GM18520 (cell line): ENCODE measurements around the gene TMEM263.
A peak's percentile ranks its signal among the peaks of the same experiment; 100 is the strongest.

Experiments
- ATAC-seq: cut with Tn5 transposase; IDR thresholded peaks from one replicate; pipeline ENCODE4 v1.9.1; 2021; ENCODE audit not compliant: unreplicated experiment

TMEM263 gene

DNA sequence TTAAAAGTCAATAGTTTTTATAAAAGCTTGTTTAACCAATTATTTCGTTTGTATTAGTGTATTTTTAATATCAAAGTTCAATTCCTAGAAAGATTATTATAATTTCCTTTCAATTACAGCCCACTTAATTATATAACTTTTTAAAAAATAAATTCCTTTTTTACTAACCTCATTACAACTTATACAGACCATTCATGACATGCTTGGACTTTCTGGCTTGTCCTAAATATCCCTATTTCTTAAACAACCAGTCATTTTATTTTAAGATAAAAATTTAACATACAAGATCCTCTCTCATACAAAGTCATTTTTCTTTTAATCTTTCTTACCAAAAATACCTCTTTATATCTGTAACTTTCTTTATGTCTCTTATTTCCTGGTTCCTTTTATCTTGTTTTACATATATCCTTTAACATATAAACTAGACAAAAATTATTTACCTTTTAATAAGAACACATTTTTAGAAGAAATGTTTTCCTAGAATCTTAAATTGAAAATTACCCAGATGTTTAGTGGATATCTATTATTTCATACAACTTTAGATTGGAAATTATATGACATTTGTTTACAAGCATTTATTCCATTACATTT lies 10.4 kb upstream of the TMEM263 start:
- ATAC-seq, result no peak

GRCh38 chr12:106947461-106947860 lies 8.2 kb upstream of the TMEM263 start:
- ATAC-seq, result no peak

DNA sequence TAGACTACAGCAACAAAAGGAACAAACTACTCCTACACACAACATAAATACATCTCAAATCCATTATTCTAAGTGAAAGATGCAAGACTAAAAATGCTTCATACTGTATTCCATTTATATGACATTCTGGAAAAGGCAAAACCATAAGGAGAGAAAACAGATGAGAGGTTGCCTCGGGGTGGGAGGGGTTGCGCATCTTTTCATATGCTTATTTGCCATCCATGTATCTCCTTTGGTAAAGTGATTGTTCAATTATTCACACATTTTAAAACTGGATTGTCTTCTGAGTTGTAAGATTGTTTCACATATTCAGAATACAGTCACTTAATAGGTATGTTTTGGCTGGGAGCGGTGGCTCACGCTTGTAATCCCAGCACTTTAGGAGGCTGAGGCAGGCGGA lies 5.1 kb upstream of the TMEM263 start:
- ATAC-seq, result no peak

DNA sequence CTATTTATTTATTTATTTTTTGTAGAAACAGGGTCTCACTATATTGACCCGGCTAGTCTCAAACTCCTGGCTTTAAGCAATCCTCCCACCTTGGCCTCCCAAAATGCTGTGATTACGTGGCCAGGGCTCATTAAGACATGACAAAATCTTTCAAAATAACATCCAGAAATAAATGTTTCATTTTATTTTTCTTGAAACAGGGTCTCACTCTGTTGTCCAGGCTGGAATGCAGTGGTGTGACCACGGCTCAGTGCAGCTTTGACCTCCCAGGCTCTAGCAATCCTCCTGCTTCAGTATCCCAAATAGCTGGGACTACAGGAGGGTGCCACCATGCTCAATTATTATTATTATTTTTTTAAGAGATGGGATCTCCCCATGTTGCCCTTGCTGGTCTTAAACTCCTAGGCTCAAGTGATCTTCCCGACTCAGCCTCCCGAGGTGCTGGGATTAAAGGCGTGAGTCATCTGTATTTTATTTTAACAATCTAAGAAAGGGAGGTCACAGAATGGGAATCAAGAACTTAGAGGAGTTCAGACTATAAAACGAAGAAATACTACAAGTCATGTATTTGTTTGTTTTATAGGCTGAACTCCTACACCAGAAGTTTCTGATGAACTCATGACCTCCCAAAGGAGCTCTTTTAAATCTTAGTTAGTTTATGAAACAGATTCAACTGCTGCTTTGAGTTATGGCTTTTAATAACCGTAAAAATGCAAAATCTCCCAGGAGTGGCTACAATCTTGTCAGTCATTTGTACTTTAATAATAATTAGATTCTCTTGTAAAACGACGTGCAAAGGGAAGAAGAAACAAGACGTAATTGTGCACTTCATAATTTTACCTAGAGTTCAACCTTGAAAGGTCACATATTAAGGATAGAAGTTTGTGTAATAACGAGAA lies 2.1 kb upstream of the TMEM263 start:
- no peak for ATAC-seq

DNA sequence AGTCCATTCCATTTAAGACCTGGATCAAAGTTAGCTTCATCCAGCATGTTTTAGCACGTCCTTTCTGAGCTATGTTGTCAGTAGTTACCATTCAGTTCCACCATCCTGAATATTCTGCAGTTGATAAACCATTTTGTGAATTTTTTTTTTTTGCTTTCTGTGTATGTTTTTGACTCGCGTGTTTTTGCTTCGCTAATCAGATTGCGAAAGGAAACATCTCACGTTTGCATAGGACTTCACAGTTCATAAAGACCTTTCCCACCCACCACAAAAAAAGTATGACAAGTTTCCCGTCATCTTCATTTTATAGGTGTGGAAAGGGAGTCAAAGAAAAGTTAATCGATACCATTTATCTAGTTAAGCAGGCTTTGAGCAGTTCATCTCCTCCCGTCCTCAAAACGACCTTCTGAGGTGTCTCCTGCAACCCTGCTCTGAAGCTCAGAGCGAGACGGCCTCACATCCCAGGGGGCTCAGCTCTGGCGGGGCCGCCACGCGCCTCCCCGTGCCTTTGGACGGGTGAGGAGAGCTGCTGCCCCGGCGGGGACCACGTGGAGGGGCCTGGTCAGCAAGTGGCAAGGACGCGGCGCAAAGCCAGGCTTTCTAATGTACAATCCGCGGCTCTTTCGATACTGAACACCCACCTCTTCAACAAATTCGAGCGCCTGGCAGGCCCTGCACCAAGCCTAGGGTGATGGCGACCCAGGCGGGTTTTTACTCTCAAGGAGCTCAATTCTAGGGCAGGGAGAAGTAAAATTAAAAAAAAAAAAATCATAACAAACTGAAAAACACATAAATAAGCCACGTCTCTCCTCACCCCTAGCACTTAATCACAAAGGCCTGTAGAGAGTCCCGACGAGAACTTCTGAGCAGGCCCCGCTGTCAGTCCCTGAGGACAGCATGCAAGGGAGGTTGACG lies 988 bp upstream of the TMEM263 start:
- ATAC-seq, result no peak

- peak; percentile 22 for ATAC-seq
Measured at GRCh38 chr12:106956048-106956578, 406 bp downstream of the TMEM263 start.

DNA sequence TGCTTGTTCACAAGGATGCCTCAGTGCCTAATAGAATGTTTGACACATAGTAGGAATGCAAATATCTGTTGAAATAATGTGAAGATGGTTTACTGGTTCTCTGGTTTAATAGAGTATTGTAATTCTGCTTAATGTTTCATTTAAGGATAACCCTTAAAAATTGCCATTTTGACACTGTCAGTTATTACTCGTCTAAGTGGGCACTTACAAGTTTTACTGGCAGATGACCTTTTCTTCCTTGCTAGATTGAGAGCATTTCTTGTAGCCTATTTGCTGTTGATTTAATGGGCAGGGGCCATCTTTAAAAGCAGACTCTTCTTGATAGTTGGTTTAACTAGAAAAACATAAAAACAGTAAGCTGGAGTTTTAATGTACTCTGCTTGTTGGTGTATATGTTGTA lies 1.9 kb downstream of the TMEM263 start:
- no peak for ATAC-seq

DNA sequence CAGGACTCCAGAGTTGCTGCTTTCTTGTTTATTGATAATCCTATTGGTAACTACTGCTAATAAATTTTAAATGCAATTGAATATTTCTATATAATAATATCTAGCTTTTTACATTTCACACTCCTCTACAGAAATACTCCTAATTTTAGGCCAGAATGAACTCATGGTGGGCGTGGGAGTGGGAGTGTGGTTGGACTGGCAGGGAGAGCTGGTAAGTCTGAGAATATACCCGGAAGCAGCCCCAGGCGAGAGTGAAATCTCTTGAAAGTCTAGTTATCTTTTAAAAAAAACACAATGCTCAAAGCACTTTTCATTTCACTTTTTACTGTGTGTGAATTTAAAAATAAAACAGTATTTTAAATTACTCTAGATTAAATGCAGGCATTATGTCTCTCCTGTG lies 4.7 kb downstream of the TMEM263 start:
- ATAC-seq, result no peak

DNA sequence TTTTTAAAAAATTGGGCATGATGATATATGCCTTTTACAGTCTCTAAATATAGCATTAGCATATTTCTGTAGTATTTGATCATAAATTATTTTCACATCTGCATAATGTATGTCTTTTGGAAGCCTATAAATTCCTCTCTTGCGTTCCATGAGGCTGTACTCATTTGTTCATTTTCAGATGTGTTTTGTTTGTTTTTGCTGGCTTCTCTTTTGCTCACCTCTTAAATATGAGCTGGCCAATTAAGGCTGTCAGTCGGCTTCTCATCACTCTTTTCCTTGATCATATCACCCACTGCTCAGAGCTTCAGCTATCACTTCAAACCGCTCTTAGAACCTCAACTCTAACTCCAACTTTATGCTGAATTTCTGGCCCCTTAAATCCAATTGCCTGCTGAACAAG lies 6.6 kb downstream of the TMEM263 start:
- ATAC-seq, result no peak

- no peak for ATAC-seq
Measured at GRCh38 chr12:106964526-106964925, 8.8 kb downstream of the TMEM263 start.

- ATAC-seq, result no peak
Measured at GRCh38 chr12:106971065-106971464, 15.4 kb downstream of the TMEM263 start.

DNA sequence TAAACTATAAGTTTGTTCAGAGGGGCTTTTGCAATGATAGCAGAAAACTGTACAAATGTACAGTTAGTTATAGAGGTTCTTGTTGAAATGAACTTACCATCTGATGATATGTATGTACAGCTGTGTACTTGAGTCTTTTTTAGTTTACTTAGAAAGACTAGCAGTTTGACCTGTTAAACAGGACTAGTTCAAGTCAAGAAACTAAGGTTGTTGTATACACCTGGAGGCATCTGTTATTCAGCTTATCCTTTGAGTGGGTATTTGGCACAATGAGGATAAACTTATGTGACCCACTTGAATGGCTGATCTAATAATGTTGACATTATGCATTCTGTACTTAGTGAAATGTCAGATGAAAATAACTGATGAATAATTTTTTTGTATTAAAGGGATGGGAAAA lies 17.8 kb downstream of the TMEM263 start:
- ATAC-seq, result no peak

DNA sequence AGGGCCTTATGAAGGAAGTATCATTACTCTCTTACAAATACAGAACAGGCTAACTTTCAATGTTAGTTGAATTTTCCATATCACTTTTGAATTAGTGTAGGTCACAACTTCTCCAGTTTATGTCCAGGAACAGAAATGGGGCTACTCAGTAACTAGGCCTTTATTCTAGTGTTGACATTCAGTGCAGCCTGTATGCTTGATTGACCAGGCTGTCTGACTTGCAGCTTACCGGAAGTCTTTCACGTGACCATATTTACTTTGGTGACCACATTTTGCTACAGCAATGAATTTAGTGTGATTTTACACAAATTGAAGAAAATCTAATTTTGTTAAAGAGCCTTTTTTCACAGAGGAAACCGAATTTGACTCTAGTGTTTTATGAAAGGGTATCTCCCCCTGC lies 18.8 kb downstream of the TMEM263 start:
- peak; percentile 51 for ATAC-seq

GRCh38 chr12:106975098-106975497 lies 19.4 kb downstream of the TMEM263 start:
- ATAC-seq, result no peak

GRCh38 chr12:106975993-106976658 lies 20.4 kb downstream of the TMEM263 start:
- ATAC-seq, result no peak

DNA sequence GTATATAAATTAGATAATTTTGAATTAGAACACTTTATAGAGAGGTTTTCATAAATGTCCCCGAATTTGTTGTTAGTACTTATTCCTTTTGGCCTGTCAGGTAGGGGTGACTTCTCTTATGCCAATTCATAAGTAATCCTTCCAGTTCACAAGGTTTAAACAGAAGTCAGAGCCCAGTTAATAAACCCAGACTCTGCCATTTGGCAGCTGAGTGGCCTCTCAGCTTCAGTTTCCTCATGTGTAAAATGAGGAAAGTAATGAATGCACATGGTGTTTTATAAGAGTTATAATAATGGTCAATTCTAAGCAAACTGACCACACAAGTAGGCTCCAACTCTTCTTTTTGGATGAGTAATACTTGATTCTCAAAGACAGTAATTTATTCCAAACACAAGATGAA lies 21.0 kb downstream of the TMEM263 start:
- no peak for ATAC-seq

GRCh38 chr12:106978035-106978800 lies 22.5 kb downstream of the TMEM263 start:
- ATAC-seq, result no peak

DNA sequence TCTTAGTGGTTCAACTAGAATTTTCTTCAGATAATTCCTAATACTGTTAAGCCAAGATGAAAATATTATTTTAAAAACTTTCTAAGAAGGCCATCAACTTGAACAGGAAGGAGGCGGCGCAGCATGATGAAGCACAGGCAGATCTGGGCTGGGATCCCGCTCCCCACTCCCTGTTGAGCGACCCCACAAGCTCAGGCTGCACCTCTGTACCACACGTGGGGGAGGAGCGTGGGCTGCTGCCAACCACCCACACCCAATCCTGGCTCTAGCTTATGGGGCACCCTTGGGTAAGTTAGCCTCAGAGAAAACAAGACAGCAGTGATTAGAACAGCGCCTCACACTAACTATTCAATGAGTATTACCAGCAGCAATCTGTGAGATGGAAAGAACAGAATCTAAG lies 25.2 kb downstream of the TMEM263 start:
- ATAC-seq, result no peak

DNA sequence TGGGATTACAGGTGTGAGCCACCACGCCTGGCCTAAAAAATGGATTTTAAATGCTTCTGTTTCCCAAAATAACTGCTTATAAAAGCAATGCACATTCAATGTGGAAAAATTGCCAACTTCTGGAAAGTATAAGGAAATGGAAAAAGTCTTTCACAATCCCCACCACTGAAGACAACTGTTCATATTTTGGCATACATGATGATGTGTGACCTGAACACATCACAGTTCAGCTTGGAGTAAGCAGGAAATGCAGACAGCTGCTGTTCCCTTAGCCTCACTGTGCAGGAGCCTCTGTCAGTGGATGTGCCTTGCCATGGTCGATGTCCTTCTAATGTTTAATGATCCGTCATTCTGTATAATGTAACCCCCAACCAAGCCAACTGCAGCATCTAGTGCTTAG lies 26.1 kb downstream of the TMEM263 start:
- ATAC-seq, result no peak

GRCh38 chr12:106982229-106982628 lies 26.5 kb downstream of the TMEM263 start:
- no peak for ATAC-seq
